H9 (cell line): Measurements from ENCODE around the gene ATP1A3. TPM values are rescaled to one million over a fixed set of nuclear protein-coding genes. Genes with fewer than 3 reads are reported as not detected.

Experiments
- DNase-seq: peaks from one replicate; pipeline ENCODE4 v3.0.0-alpha.2; 2017
- H2AFZ ChIP-seq: one replicate; pipeline ENCODE4 v1.6.1; 2013; ENCODE audit warnings: mild to moderate bottlenecking, low read length, control low read depth, moderate library complexity
- H2AK5ac ChIP-seq: 2 replicates; pipeline ENCODE4 v1.6.1; 2013; ENCODE audit warnings: low read length, control low read depth, mixed read lengths; ENCODE audit not compliant: insufficient read length
- H2BK120ac ChIP-seq: one replicate; pipeline ENCODE4 v1.6.1; 2013; ENCODE audit warnings: low read depth, mild to moderate bottlenecking, low read length, control low read depth, inconsistent platforms; ENCODE audit not compliant: poor library complexity, severe bottlenecking
- H2BK12ac ChIP-seq: 2 replicates; pipeline ENCODE4 v1.6.1; 2013; ENCODE audit warnings: low read length, control low read depth, mixed read lengths, low read depth; ENCODE audit not compliant: insufficient read length
- H2BK15ac ChIP-seq: 2 replicates; pipeline ENCODE4 v1.6.1; 2013; ENCODE audit warnings: low read depth, low read length, control low read depth
- H2BK20ac ChIP-seq: one replicate; pipeline ENCODE4 v1.6.1; 2013; ENCODE audit warnings: low read depth, mild to moderate bottlenecking, low read length, control low read depth, inconsistent platforms; ENCODE audit not compliant: poor library complexity, severe bottlenecking
- H2BK5ac ChIP-seq: 2 replicates; pipeline ENCODE4 v1.6.1; 2013; ENCODE audit warnings: low read length, control low read depth, mixed read lengths; ENCODE audit not compliant: insufficient read length
- H3K14ac ChIP-seq: 2 replicates; pipeline ENCODE4 v1.6.1; 2013; ENCODE audit warnings: low read length, control low read depth; ENCODE audit not compliant: insufficient read depth
- H3K18ac ChIP-seq: 2 replicates; pipeline ENCODE4 v1.6.1; 2013; ENCODE audit warnings: low read depth, mild to moderate bottlenecking, mixed read lengths, low read length, control low read depth; ENCODE audit not compliant: insufficient read length
- H3K23ac ChIP-seq: 2 replicates; pipeline ENCODE4 v1.6.1; 2013; ENCODE audit warnings: low read length, control low read depth, mixed read lengths, low read depth; ENCODE audit not compliant: insufficient read length
- H3K23me2 ChIP-seq: 2 replicates; pipeline ENCODE4 v1.6.1; 2013; ENCODE audit warnings: low read depth, mild to moderate bottlenecking, mixed read lengths, low read length, control low read depth; ENCODE audit not compliant: insufficient read length, poor library complexity, severe bottlenecking
- H3K27ac ChIP-seq: 2 replicates; pipeline ENCODE4 v1.5.1; 2013; ENCODE audit warnings: low read length, control low read depth, mixed read lengths, low read depth; ENCODE audit not compliant: insufficient read length
- H3K27me3 ChIP-seq: 2 replicates; pipeline ENCODE4 v1.6.1; 2013; ENCODE audit warnings: low read length, control low read depth, inconsistent platforms; ENCODE audit not compliant: insufficient read depth
- H3K4ac ChIP-seq: 2 replicates; pipeline ENCODE4 v1.6.1; 2013; ENCODE audit warnings: low read depth, mild to moderate bottlenecking, control low read depth, inconsistent platforms, low read length, moderate library complexity
- H3K4me1 ChIP-seq: 2 replicates; pipeline ENCODE4 v1.6.1; 2013; ENCODE audit warnings: low read length, control low read depth, inconsistent platforms; ENCODE audit not compliant: insufficient read depth
- H3K4me2 ChIP-seq: 2 replicates; pipeline ENCODE4 v1.6.1; 2013; ENCODE audit warnings: low read length, control low read depth, mixed read lengths; ENCODE audit not compliant: insufficient read length, insufficient read depth
- H3K56ac ChIP-seq: 2 replicates; pipeline ENCODE4 v1.6.1; 2013; ENCODE audit warnings: low read depth, mild to moderate bottlenecking, mixed read lengths, low read length, control low read depth; ENCODE audit not compliant: insufficient read length
- H3K79me1 ChIP-seq: 2 replicates; pipeline ENCODE4 v1.6.1; 2013; ENCODE audit warnings: low read depth, mild to moderate bottlenecking, moderate library complexity, low read length, control low read depth, inconsistent platforms; ENCODE audit not compliant: insufficient read depth, poor library complexity, severe bottlenecking
- H3K79me2 ChIP-seq: 2 replicates; pipeline ENCODE4 v1.6.1; 2013; ENCODE audit warnings: low read length, control low read depth, inconsistent platforms; ENCODE audit not compliant: insufficient read depth
- H3K9ac ChIP-seq: 2 replicates; pipeline ENCODE4 v1.6.1; 2013; ENCODE audit warnings: low read length, control low read depth, mixed read lengths; ENCODE audit not compliant: insufficient read length; ENCODE audit errors: extremely low read depth
- H3K9me3 ChIP-seq: one replicate; pipeline ENCODE4 v1.6.1; 2013; ENCODE audit warnings: low read depth, low read length, inconsistent platforms; ENCODE audit not compliant: control insufficient read depth
- H3T11ph ChIP-seq: one replicate; pipeline ENCODE4 v1.6.1; 2013; ENCODE audit warnings: mild to moderate bottlenecking, low read length, control low read depth, inconsistent platforms
- H4K20me1 ChIP-seq: one replicate; pipeline ENCODE4 v1.6.1; 2013; ENCODE audit not compliant: control insufficient read depth, insufficient read length, insufficient read depth
- H4K5ac ChIP-seq: 2 replicates; pipeline ENCODE4 v1.6.1; 2013; ENCODE audit warnings: low read depth, mild to moderate bottlenecking, mixed read lengths, low read length, control low read depth; ENCODE audit not compliant: insufficient read length
- H4K8ac ChIP-seq: replicated peaks from 2 replicates; pipeline ENCODE4 v1.6.1; 2013; ENCODE audit warnings: low read length, control low read depth, mixed read lengths, low read depth; ENCODE audit not compliant: insufficient read length
- H4K91ac ChIP-seq: 2 replicates; pipeline ENCODE4 v1.6.1; 2013; ENCODE audit warnings: low read depth, mild to moderate bottlenecking, moderate library complexity, mixed read lengths, low read length, control low read depth; ENCODE audit not compliant: insufficient read length
- H3K27ac Mint-ChIP-seq, 3 experiments: 2 replicates in 2 of 3; 3 replicates in 1 of 3; pipeline ENCODE4 v1.8.0; 2020 to 2021; ENCODE audit warnings: mixed read lengths in 3 of 3, mild to moderate bottlenecking in 1 of 3, moderate library complexity in 1 of 3
- H3K27me3 Mint-ChIP-seq: 2 replicates; pipeline ENCODE4 v1.8.0; 2021; ENCODE audit warnings: low read depth, mild to moderate bottlenecking, moderate library complexity, mixed read lengths
- H3K36me3 Mint-ChIP-seq, 3 experiments: 2 replicates in 2 of 3; 3 replicates in 1 of 3; pipeline ENCODE4 v1.8.0; 2020 to 2021; ENCODE audit warnings: low read depth in 3 of 3, mixed read lengths in 3 of 3; ENCODE audit not compliant: insufficient read depth in 1 of 3
- H3K4me1 Mint-ChIP-seq, 2 experiments: 2 replicates each; pipeline ENCODE4 v1.8.0; 2020; ENCODE audit warnings: mixed read lengths in 2 of 2
- H3K4me3 Mint-ChIP-seq, 2 experiments: 2 replicates in 1 of 2; 3 replicates in 1 of 2; pipeline ENCODE4 v1.8.0; 2020 to 2021; ENCODE audit warnings: mild to moderate bottlenecking in 2 of 2, mixed read lengths in 2 of 2, moderate library complexity in 1 of 2
- H3K9me3 Mint-ChIP-seq, 2 experiments: 2 replicates in 1 of 2; 3 replicates in 1 of 2; pipeline ENCODE4 v1.8.0; 2020; ENCODE audit warnings: mild to moderate bottlenecking in 2 of 2, mixed read lengths in 2 of 2, moderate library complexity in 1 of 2
- WGBS: extraction: QIAGEN DNeasy Blood & Tissue Kit; methylation state at CpG from one replicate; pipeline ENCODE4 v1.1.7; 2013; ENCODE audit warnings: missing lambda C conversion rate, low lambda C conversion rate, mixed read lengths; ENCODE audit not compliant: insufficient read length; ENCODE audit errors: extremely low coverage; 5-methylcytosine and 5-hydroxymethylcytosine counted together
- total RNA-seq: library from RNA; stranded (reverse); gene quantifications from 2 replicates; pipeline ENCODE4 v1.2.1, GENCODE V29; 2021
- TF ChIP-seq, protein P1 (sequence below): fragments of 200-600 bp; sonication (generic); conservative IDR thresholded peaks from 3 replicates; pipeline ENCODE4 v1.8.0; 2021; ENCODE audit warnings: antibody characterized with exemption, mild to moderate bottlenecking

The ATP1A3 gene
- total RNA-seq, 1 experiment from 2014 or later, result 11.6 TPM

- Histone ChIP-seq H3K56ac (no peak overlapping the region), H3K9ac (no peak overlapping the region), H3K27me3 (no peaks in the 10 kb centered on the region), H4K5ac (no peak overlapping the region), H3K18ac (no peak overlapping the region), H2AFZ (no peak overlapping the region), H3K4me2 (no peak overlapping the region), H3K14ac (no peak overlapping the region), H3K79me1 (no peaks in the 10 kb centered on the region), H2BK15ac (no peak overlapping the region), H4K8ac (no peak overlapping the region), H4K20me1 (no peaks in the 10 kb centered on the region), H3K9me3 (no peaks in the 10 kb centered on the region), H3K23ac (no peak overlapping the region), H3K27ac (no peak overlapping the region), H3K4me1 (no peaks in the 10 kb centered on the region), H2AK5ac (no peak overlapping the region), H4K91ac (no peak overlapping the region), H3K79me2 (no peaks in the 10 kb centered on the region), H3T11ph (no peak overlapping the region), H3K4ac (no peak overlapping the region), H2BK20ac (no peak overlapping the region), H2BK5ac (no peak overlapping the region), H3K23me2 (no peaks in the 10 kb centered on the region), H2BK12ac (no peak overlapping the region), H2BK120ac (no peak overlapping the region)
- WGBS, result no CpG with 5 or more reads among the region's 5 CpGs
- Mint-ChIP-seq H3K27me3 (no peaks in the 10 kb centered on the region; the same call in 1 of the 2 replicates), H3K27ac (peak overlapping the region in 1 of 3 experiments; percentile 49; a peak in 2 of 7 replicates), H3K36me3 (peaks cover 33 to 64% (median 50%) of the 10 kb centered on the region in 3 experiments; a peak in 6 of 7 replicates), H3K4me3 (no peak overlapping the region), H3K9me3 (no peaks in the 10 kb centered on the region), H3K4me1 (peaks cover 2 to 5% of the 10 kb centered on the region in 2 experiments; a peak in 2 of 4 replicates)
- DNase-seq, result no peak
- TF ChIP-seq, protein P1, sequence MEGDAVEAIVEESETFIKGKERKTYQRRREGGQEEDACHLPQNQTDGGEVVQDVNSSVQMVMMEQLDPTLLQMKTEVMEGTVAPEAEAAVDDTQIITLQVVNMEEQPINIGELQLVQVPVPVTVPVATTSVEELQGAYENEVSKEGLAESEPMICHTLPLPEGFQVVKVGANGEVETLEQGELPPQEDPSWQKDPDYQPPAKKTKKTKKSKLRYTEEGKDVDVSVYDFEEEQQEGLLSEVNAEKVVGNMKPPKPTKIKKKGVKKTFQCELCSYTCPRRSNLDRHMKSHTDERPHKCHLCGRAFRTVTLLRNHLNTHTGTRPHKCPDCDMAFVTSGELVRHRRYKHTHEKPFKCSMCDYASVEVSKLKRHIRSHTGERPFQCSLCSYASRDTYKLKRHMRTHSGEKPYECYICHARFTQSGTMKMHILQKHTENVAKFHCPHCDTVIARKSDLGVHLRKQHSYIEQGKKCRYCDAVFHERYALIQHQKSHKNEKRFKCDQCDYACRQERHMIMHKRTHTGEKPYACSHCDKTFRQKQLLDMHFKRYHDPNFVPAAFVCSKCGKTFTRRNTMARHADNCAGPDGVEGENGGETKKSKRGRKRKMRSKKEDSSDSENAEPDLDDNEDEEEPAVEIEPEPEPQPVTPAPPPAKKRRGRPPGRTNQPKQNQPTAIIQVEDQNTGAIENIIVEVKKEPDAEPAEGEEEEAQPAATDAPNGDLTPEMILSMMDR, result no peak
Measured at GRCh38 chr19:42022616-42023015, 28.6 kb upstream of the ATP1A3 start.
